WTC11 (cell line): ENCODE measurements around the gene PRR7. TPM values are rescaled to one million over a fixed set of nuclear protein-coding genes. Genes with fewer than 3 reads are reported as not detected.

Experiments
- ATAC-seq: fragments of 200-7000 bp; cut with Tn5 transposase; 2 replicates; pipeline ENCODE4 v1.10.0; 2021; ENCODE audit warnings: mild to moderate bottlenecking, moderate library complexity
- CTCF ChIA-PET: fragments of 300-600 bp; sonication (Branson Sonifier 250); formaldehyde crosslinking; loops from one replicate; lab custom pipeline; 2021; ENCODE audit warnings: antibody characterized with exemption; lab: Charles Lee
- POLR2A ChIA-PET: fragments of 350-600 bp; sonication (Branson Sonifier 250); formaldehyde crosslinking; loops from one replicate; lab custom pipeline; 2021; ENCODE audit warnings: antibody characterized with exemption; lab: Charles Lee
- DNase-seq: peaks from one replicate; pipeline ENCODE4 v3.0.0; 2021; ENCODE audit warnings: low spot score
- H3K27ac Mint-ChIP-seq: 2 replicates; pipeline ENCODE4 v1.8.0; 2021; ENCODE audit warnings: mixed read lengths
- H3K27me3 Mint-ChIP-seq: 2 replicates; pipeline ENCODE4 v1.8.0; 2021; ENCODE audit warnings: low read depth, mild to moderate bottlenecking, moderate library complexity, mixed read lengths
- H3K36me3 Mint-ChIP-seq: 2 replicates; pipeline ENCODE4 v1.8.0; 2021; ENCODE audit warnings: mixed read lengths
- H3K4me1 Mint-ChIP-seq: 2 replicates; pipeline ENCODE4 v1.8.0; 2022; ENCODE audit warnings: mixed read lengths
- H3K4me3 Mint-ChIP-seq: 2 replicates; pipeline ENCODE4 v1.8.0; 2021; ENCODE audit warnings: mild to moderate bottlenecking, moderate library complexity, mixed read lengths
- H3K9me3 Mint-ChIP-seq: 2 replicates; pipeline ENCODE4 v1.8.0; 2021; ENCODE audit warnings: mixed read lengths
- ARID4B ChIP-seq: sonication (generic); formaldehyde crosslinking; IDR thresholded peaks from 2 replicates; pipeline ENCODE4 v1.8.0; 2023; ENCODE audit warnings: missing genetic modification reagents, mild to moderate bottlenecking, borderline replicate concordance
- ATF1 ChIP-seq: sonication (generic); formaldehyde crosslinking; IDR thresholded peaks from 2 replicates; pipeline ENCODE4 v1.8.1; 2023; ENCODE audit warnings: mild to moderate bottlenecking, moderate library complexity, missing genetic modification reagents
- ELF4 ChIP-seq: sonication (generic); formaldehyde crosslinking; IDR thresholded peaks from 2 replicates; pipeline ENCODE4 v1.8.1; 2022; ENCODE audit warnings: low read depth, mild to moderate bottlenecking, moderate library complexity, missing genetic modification reagents
- FOXJ3 ChIP-seq: sonication (generic); formaldehyde crosslinking; IDR thresholded peaks from 2 replicates; pipeline ENCODE4 v1.9.0; 2021; ENCODE audit warnings: missing genetic modification reagents, mild to moderate bottlenecking, borderline replicate concordance
- FOXP1 ChIP-seq: sonication (generic); formaldehyde crosslinking; IDR thresholded peaks from 2 replicates; pipeline ENCODE4 v1.8.0; 2022; ENCODE audit warnings: missing genetic modification reagents, mild to moderate bottlenecking, moderate library complexity, borderline replicate concordance
- HMGA2 ChIP-seq: fragments of 250-450 bp; sonication (Bioruptor Pico); IDR thresholded peaks from 2 replicates; pipeline ENCODE4 v1.4.0; 2021; ENCODE audit warnings: mild to moderate bottlenecking, moderate library complexity
- IRF2 ChIP-seq: sonication (generic); formaldehyde crosslinking; IDR thresholded peaks from 2 replicates; pipeline ENCODE4 v1.8.0; 2022; ENCODE audit warnings: low read depth, missing genetic modification reagents, borderline replicate concordance
- JAZF1 ChIP-seq: fragments of 250-450 bp; sonication (Bioruptor Pico); IDR thresholded peaks from 2 replicates; pipeline ENCODE4 v1.9.0; 2021; ENCODE audit warnings: moderate library complexity, mild to moderate bottlenecking, inconsistent platforms
- KAT7 ChIP-seq: sonication (generic); formaldehyde crosslinking; IDR thresholded peaks from 2 replicates; pipeline ENCODE4 v1.8.1; 2023; ENCODE audit warnings: missing genetic modification reagents, mild to moderate bottlenecking, borderline replicate concordance
- MAX ChIP-seq: sonication (generic); formaldehyde crosslinking; IDR thresholded peaks from 2 replicates; pipeline ENCODE4 v1.8.0; 2022; ENCODE audit warnings: mild to moderate bottlenecking, missing genetic modification reagents
- NFATC4 ChIP-seq: fragments of 250-450 bp; sonication (Bioruptor Pico); IDR thresholded peaks from 2 replicates; pipeline ENCODE4 v1.9.0; 2021; ENCODE audit warnings: mild to moderate bottlenecking
- NR1H2 ChIP-seq: sonication (generic); formaldehyde crosslinking; IDR thresholded peaks from 2 replicates; pipeline ENCODE4 v1.9.0; 2021; ENCODE audit warnings: mild to moderate bottlenecking, moderate library complexity, missing genetic modification reagents
- NR2C2 ChIP-seq: sonication (generic); formaldehyde crosslinking; IDR thresholded peaks from 2 replicates; pipeline ENCODE4 v1.8.0; 2022; ENCODE audit warnings: mild to moderate bottlenecking, missing genetic modification reagents
- RELA ChIP-seq: sonication (generic); formaldehyde crosslinking; IDR thresholded peaks from 2 replicates; pipeline ENCODE4 v1.8.1; 2022; ENCODE audit warnings: missing genetic modification reagents, mild to moderate bottlenecking, borderline replicate concordance
- TCF7 ChIP-seq: sonication (generic); formaldehyde crosslinking; IDR thresholded peaks from 2 replicates; pipeline ENCODE4 v1.8.0; 2022; ENCODE audit warnings: mild to moderate bottlenecking, low read depth, missing genetic modification reagents, moderate library complexity
- TEAD1 ChIP-seq: sonication (generic); formaldehyde crosslinking; IDR thresholded peaks from 2 replicates; pipeline ENCODE4 v1.8.0; 2022; ENCODE audit warnings: mild to moderate bottlenecking, missing genetic modification reagents
- TP53 ChIP-seq: sonication (generic); formaldehyde crosslinking; IDR thresholded peaks from 2 replicates; pipeline ENCODE4 v1.8.1; 2023; ENCODE audit warnings: mild to moderate bottlenecking, missing genetic modification reagents
- USF2 ChIP-seq: sonication (generic); formaldehyde crosslinking; IDR thresholded peaks from 2 replicates; pipeline ENCODE4 v1.8.1; 2023; ENCODE audit warnings: mild to moderate bottlenecking, missing genetic modification reagents, moderate library complexity
- ZNF425 ChIP-seq: fragments of 250-450 bp; sonication (Bioruptor Pico); conservative IDR thresholded peaks from 2 replicates; pipeline ENCODE4 v1.9.0; 2021; ENCODE audit warnings: mild to moderate bottlenecking
- ZNF532 ChIP-seq: fragments of 250-450 bp; sonication (Bioruptor Pico); IDR thresholded peaks from 2 replicates; pipeline ENCODE4 v1.9.0; 2021; ENCODE audit warnings: mild to moderate bottlenecking, borderline replicate concordance
- total RNA-seq: library from RNA; stranded (reverse); gene quantifications from 3 replicates; pipeline ENCODE4 v1.2.3, GENCODE V29; 2021

The PRR7 gene
- total RNA-seq, 1 experiment from 2014 or later, result 13.1 TPM

- DNase-seq (no peak), ATAC-seq (no peak)
- Mint-ChIP-seq H3K4me3 (no peak overlapping the region), H3K9me3 (no peaks in the 10 kb centered on the region), H3K4me1 (peaks cover 11% of the 10 kb centered on the region), H3K27ac (no peak overlapping the region), H3K36me3 (peaks cover 60% of the 10 kb centered on the region), H3K27me3 (no peaks in the 10 kb centered on the region)
- CTCF ChIA-PET, result interaction anchor here (2.5 to 11.2 kb wide), 3 partner anchors 10 to 13 kb away, joined by 19 to 230 read pairs (median 26); partner anchors contain the start of genes DBN1 and PDLIM7
- POLR2A ChIA-PET, result interaction anchor here (1.7 to 2.0 kb wide), 2 partner anchors 10 to 13 kb away, joined by 5 to 8 read pairs; partner anchors contain the start of gene PDLIM7
- TF ChIP-seq FOXJ3 (CRISPR knock-in tag) (no peak), NR2C2 (CRISPR knock-in tag) (no peak), ARID4B (no peak), FOXP1 (CRISPR knock-in tag) (no peak), KAT7 (CRISPR knock-in tag) (no peak), ATF1 (no peak), MAX (CRISPR knock-in tag) (no peak), HMGA2 (no peak), USF2 (CRISPR knock-in tag) (no peak), JAZF1 (CRISPR knock-in tag) (no peak), RELA (CRISPR knock-in tag) (no peak), TP53 (CRISPR knock-in tag) (no peak), IRF2 (CRISPR knock-in tag) (no peak), ZNF532 (CRISPR knock-in tag) (no peak), TEAD1 (CRISPR knock-in tag) (no peak), ELF4 (CRISPR knock-in tag) (no peak), TCF7 (CRISPR knock-in tag) (no peak), NR1H2 (CRISPR knock-in tag) (no peak), NFATC4 (CRISPR knock-in tag) (no peak), ZNF425 (no peak)
These were observed 41.4 kb downstream of the PRR7 start for GRCh38 chr5:177487975-177488374.
